ENCODE data around the gene GPHB5.

The GPHB5 gene

DNA sequence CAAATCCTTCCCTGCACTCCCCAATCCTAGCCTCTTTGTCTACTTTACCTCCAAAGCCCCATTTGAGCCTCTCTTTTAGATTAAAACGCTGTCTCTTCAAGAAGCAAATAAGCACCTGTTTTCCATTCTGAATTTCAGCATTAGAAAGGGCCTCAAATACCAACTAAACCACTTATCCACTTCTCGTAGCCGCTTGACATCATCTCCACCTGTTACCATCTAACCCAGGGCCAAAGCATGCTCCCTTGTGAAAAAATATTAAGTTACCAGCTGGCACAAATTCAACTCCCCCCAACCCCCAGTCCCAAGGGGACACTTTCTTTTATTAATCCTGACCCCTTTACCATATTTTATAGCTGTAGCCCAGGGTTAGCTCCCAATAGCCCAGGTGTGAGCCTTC, 43.1 kb downstream of the GPHB5 start:
- DNase-seq (ENCODE audit: low read depth), result no peak

DNA sequence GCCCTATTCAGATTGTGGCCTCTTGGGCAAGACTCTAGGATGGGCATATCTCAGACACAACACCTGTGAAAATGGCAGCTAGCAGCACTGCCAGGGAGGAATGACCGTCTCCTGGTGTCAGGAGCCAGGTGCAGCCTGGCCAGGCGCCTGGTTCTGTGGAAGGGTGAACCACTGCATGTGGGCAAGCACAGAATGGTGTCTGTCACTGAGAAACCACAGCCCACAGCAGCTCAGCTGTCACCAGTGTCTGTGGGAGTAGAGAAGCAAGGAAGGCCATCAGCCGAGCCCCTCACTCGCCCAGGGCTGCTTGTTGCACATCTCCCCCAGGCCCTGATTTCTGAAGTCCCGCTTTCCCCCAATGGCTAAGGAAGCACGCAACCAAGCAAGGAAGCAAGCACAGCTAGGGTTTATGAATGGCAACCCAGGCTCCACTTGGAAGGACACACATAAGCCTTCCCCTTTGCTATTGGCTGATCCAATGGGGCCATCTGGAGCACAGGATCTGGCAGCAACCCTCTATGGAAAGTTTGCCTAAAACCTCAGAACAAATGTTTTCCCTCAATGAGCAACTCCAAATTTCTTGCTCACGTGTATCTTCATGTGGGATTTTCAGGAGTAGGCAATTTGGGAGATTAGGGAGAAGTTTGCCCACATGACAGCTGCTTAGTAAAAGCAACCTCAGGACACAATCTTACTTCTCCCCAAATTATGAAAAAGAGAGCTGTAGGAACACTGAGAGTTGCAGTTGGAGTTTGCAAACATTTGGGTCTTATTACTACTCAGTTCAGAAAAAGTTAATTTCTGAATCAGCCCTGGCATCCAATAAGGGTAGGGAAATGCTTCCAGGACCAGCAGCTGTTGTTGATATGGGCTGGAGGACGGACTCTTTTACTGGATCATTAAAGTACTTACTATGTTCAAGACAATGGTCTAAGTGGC, 44.7 kb downstream of the GPHB5 start:
- DNase-seq (ENCODE audit: low read depth), result no peak
- TF ChIP-seq POLR2A (IDR thresholded peaks at IDR 0.05; ENCODE audit: extremely low read depth, insufficient read length), result no peak
- no peak for TF ChIP-seq MYC (IDR thresholded peaks at IDR 0.05; ENCODE audit: low read depth, low read length)
- TF ChIP-seq, protein P1, sequence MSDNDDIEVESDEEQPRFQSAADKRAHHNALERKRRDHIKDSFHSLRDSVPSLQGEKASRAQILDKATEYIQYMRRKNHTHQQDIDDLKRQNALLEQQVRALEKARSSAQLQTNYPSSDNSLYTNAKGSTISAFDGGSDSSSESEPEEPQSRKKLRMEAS (IDR thresholded peaks at IDR 0.05; ENCODE audit: low read depth, low read length), result no peak
- TF ChIP-seq, protein P2, sequence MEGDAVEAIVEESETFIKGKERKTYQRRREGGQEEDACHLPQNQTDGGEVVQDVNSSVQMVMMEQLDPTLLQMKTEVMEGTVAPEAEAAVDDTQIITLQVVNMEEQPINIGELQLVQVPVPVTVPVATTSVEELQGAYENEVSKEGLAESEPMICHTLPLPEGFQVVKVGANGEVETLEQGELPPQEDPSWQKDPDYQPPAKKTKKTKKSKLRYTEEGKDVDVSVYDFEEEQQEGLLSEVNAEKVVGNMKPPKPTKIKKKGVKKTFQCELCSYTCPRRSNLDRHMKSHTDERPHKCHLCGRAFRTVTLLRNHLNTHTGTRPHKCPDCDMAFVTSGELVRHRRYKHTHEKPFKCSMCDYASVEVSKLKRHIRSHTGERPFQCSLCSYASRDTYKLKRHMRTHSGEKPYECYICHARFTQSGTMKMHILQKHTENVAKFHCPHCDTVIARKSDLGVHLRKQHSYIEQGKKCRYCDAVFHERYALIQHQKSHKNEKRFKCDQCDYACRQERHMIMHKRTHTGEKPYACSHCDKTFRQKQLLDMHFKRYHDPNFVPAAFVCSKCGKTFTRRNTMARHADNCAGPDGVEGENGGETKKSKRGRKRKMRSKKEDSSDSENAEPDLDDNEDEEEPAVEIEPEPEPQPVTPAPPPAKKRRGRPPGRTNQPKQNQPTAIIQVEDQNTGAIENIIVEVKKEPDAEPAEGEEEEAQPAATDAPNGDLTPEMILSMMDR (IDR thresholded peaks at IDR 0.05; ENCODE audit: low read depth, low read length), result no peak

More for the DNA sequence above, 43.1 kb downstream of the GPHB5 start:
- no peak overlapping the region for H3K4me3 ChIP-seq (ENCODE audit: low read depth, low read length)
- TF ChIP-seq MYC (IDR thresholded peaks at IDR 0.05; ENCODE audit: low read depth, low read length) (no peak), POLR2A (IDR thresholded peaks at IDR 0.05; ENCODE audit: extremely low read depth, insufficient read length) (no peak)
- TF ChIP-seq, protein P2 (IDR thresholded peaks at IDR 0.05; ENCODE audit: low read depth, low read length), result no peak
- TF ChIP-seq, protein P1 (IDR thresholded peaks at IDR 0.05; ENCODE audit: low read depth, low read length), result no peak

DNA sequence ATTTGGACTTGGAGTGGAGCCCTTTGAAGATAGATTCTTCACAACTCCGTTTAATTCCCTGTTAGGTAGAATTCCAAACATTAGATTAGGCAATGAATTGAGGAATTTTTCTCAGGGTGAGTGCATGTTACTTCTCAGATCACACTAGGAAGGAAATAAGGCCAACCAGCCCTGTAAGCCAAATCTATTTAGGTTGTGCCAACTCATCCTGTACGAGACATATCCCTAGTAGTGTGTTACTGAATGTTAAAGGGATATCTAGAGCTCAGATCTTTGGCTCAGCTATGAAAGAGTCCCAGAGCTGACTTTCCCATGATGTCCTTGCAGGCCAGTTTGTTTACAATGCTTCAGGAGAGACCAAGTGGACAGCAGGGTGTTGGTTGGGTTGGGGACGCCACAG, 45.6 kb downstream of the GPHB5 start:
- no peak for DNase-seq (ENCODE audit: low read depth)
- TF ChIP-seq, protein P1 (IDR thresholded peaks at IDR 0.05; ENCODE audit: low read depth, low read length), result no peak
- TF ChIP-seq MYC (IDR thresholded peaks at IDR 0.05; ENCODE audit: low read depth, low read length) (no peak), POLR2A (IDR thresholded peaks at IDR 0.05; ENCODE audit: extremely low read depth, insufficient read length) (no peak)
- TF ChIP-seq, protein P2 (IDR thresholded peaks at IDR 0.05; ENCODE audit: low read depth, low read length), result no peak
- H3K4me3 ChIP-seq (ENCODE audit: low read depth, low read length), result no peak overlapping the region

More for the DNA sequence above, 44.7 kb downstream of the GPHB5 start:
- no peak overlapping the region for H3K4me3 ChIP-seq (ENCODE audit: low read depth, low read length)

DNA sequence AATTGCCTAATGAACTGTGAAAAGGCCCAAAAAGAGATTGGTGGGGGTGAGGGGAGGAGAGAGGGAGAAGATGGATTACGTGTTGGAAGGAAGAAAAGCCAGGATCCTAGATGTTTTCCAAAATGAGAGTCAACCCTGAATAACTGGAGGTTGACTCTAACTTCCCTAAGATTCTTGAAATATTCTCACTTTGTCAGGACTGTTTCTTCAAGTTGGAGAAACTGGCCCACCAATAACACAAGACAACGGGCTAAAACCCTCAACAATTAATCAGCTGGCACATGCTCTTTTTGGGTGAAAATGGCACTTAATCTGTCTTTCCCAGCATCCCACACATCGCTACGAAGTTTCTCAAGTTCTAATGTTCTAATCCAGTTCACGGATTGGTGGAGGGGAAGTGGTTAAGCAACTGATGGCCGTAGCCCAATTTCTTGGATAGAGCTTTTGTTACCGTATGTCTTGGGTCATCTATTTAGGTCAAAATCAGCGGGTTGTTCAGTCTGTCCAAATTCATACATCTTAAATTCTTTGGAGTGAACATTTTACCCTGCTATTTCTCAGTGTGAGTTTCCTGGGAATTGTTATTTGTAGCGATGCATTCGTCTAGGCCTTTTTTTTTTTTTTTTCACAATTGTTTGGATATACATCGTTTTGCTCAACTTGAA, 49.0 kb downstream of the GPHB5 start:
- no peak for TF ChIP-seq MYC (IDR thresholded peaks at IDR 0.05; ENCODE audit: low read depth, low read length)
- no peak for TF ChIP-seq POLR2A (IDR thresholded peaks at IDR 0.05; ENCODE audit: extremely low read depth, insufficient read length)
- TF ChIP-seq, protein P2 (IDR thresholded peaks at IDR 0.05; ENCODE audit: low read depth, low read length), result no peak
- TF ChIP-seq, protein P1 (IDR thresholded peaks at IDR 0.05; ENCODE audit: low read depth, low read length), result no peak
- DNase-seq (ENCODE audit: low read depth), result no peak
- no peak overlapping the region for H3K4me3 ChIP-seq (ENCODE audit: low read depth, low read length)

DNA sequence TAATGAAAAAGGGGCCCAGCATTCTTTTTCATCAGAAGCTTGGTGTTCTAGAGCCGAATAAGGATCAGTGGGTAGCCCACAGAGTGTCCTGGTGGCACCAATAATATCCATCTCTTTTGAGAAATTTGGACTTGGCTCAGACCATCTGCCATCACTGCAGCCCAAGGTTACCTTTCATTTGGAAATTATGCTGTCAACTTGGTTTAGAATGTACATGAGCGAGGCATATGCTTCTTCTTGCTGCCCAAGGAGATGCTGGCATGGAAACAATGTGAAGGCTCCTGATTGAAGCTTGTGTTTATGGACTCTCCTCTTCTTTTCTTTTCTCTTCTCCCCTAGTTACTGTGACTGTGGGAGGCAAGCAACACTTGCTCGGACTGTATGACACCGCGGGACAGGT, 50.0 kb downstream of the GPHB5 start:
- TF ChIP-seq POLR2A (IDR thresholded peaks at IDR 0.05; ENCODE audit: extremely low read depth, insufficient read length) (no peak), MYC (IDR thresholded peaks at IDR 0.05; ENCODE audit: low read depth, low read length) (no peak)
- TF ChIP-seq, protein P1 (IDR thresholded peaks at IDR 0.05; ENCODE audit: low read depth, low read length), result no peak
- TF ChIP-seq, protein P2 (IDR thresholded peaks at IDR 0.05; ENCODE audit: low read depth, low read length), result no peak
- no peak for DNase-seq (ENCODE audit: low read depth)
- H3K4me3 ChIP-seq (ENCODE audit: low read depth, low read length), result no peak overlapping the region
